ENCODE results near the gene EFCAB13.
"Not testable (repeated sequence)": the region's sequence is repeated elsewhere in the genome, so short reads cannot be mapped to it uniquely, and the experiment has no call there.

- TF ChIP-seq CTCF (IDR thresholded peaks at IDR 0.05; ENCODE audit: low read length); EZH2 (optimal IDR thresholded peaks at IDR 0.05; ENCODE audit: low read depth, low read length); EZH2phosphoT487 (IDR thresholded peaks at IDR 0.05; ENCODE audit: low read length): not testable (repeated sequence)
Measured at GRCh38 chr17:47370899-47371298, 47.1 kb downstream of the EFCAB13 start.

Measured in MM.1S (cell line).